Keratinocyte (primary cell): ENCODE data around the gene FCRLB. TPM values are rescaled to one million over a fixed set of nuclear protein-coding genes. Genes with fewer than 3 reads are reported as not detected.

ENCODE experiments used
- DNase-seq: peaks from one replicate; pipeline ENCODE4 v3.0.0-alpha.2; 2011; ENCODE audit warnings: low read depth, missing footprints, low spot score
- FAIRE-seq: peaks from 2 replicates; lab custom pipeline; 2011; peaks lifted over from hg19 to GRCh38; lab: Jason Lieb, UNC
- H2AFZ ChIP-seq: 2 replicates; pipeline ENCODE4 v1.6.0; 2012; ENCODE audit warnings: low read length, control low read depth, inconsistent platforms; ENCODE audit not compliant: control insufficient read depth
- H3K27ac ChIP-seq: 2 replicates; pipeline ENCODE4 v1.5.1; 2011; ENCODE audit warnings: low read length; ENCODE audit not compliant: control insufficient read depth, insufficient read depth
- H3K27me3 ChIP-seq: 3 replicates; pipeline ENCODE4 v1.6.0; 2011; ENCODE audit warnings: low read length; ENCODE audit not compliant: control insufficient read depth, insufficient read depth; ENCODE audit errors: extremely low read depth
- H3K36me3 ChIP-seq, 2 experiments: 2 replicates in 1 of 2; 3 replicates in 1 of 2; pipeline ENCODE4 v1.5.1; 2011; ENCODE audit warnings: low read length in 2 of 2, mild to moderate bottlenecking in 1 of 2; ENCODE audit not compliant: control insufficient read depth in 2 of 2, insufficient read depth in 2 of 2; ENCODE audit errors: extremely low read depth in 1 of 2
- H3K4me1 ChIP-seq: 3 replicates; pipeline ENCODE4 v1.5.1; 2011; ENCODE audit warnings: low read length; ENCODE audit not compliant: control insufficient read depth, insufficient read depth; ENCODE audit errors: extremely low read depth
- H3K4me2 ChIP-seq: 3 replicates; pipeline ENCODE4 v1.6.0; 2011; ENCODE audit warnings: low read depth, low read length; ENCODE audit not compliant: control insufficient read depth, insufficient read depth; ENCODE audit errors: extremely low read depth
- H3K4me3 ChIP-seq, 3 experiments: fragments of 200-600 bp in 1 of 3; sonication (generic) in 1 of 3; 2 replicates in 2 of 3; 3 replicates in 1 of 3; pipeline ENCODE4 v1.5.1; 2011 to 2016; ENCODE audit warnings: low read length in 3 of 3, mild to moderate bottlenecking in 3 of 3, control low read depth in 2 of 3, inconsistent platforms in 1 of 3, low read depth in 1 of 3, mixed read lengths in 1 of 3, mixed run types in 1 of 3, moderate library complexity in 1 of 3; ENCODE audit not compliant: control insufficient read depth in 2 of 3, insufficient read depth in 2 of 3; ENCODE audit errors: extremely low read depth in 1 of 3
- H3K79me2 ChIP-seq: 2 replicates; pipeline ENCODE4 v1.6.0; 2012; ENCODE audit warnings: low read length; ENCODE audit not compliant: control insufficient read depth, insufficient read depth
- H3K9ac ChIP-seq: 3 replicates; pipeline ENCODE4 v1.6.0; 2011; ENCODE audit warnings: low read length; ENCODE audit not compliant: control insufficient read depth, insufficient read depth; ENCODE audit errors: extremely low read depth
- H3K9me1 ChIP-seq: 3 replicates; pipeline ENCODE4 v1.6.0; 2011; ENCODE audit warnings: low read length; ENCODE audit not compliant: control insufficient read depth, insufficient read depth; ENCODE audit errors: extremely low read depth
- H3K9me3 ChIP-seq: 2 replicates; pipeline ENCODE4 v1.5.1; 2012; ENCODE audit warnings: low read depth, low read length; ENCODE audit not compliant: control insufficient read depth
- H4K20me1 ChIP-seq: 3 replicates; pipeline ENCODE4 v1.6.0; 2011; ENCODE audit warnings: low read length; ENCODE audit not compliant: control insufficient read depth, insufficient read depth; ENCODE audit errors: extremely low read depth
- CTCF ChIP-seq, 3 experiments: IDR thresholded peaks in 1 of 3; conservative IDR thresholded peaks in 1 of 3; optimal IDR thresholded peaks in 1 of 3; 2 replicates in 2 of 3; 3 replicates in 1 of 3; pipeline versions ENCODE3 to v1.5.1; 2011; ENCODE audit warnings: low read length in 3 of 3, mild to moderate bottlenecking in 3 of 3, moderate library complexity in 2 of 3, control low read depth in 1 of 3, inconsistent platforms in 1 of 3; ENCODE audit not compliant: insufficient read depth in 2 of 3; ENCODE audit errors: extremely low read depth in 1 of 3
- EZH2 ChIP-seq: IDR thresholded peaks from one replicate; pipeline ENCODE4 v1.6.1; 2012; ENCODE audit warnings: inconsistent platforms, mild to moderate bottlenecking, low read length, moderate library complexity
- dilution Hi-C: fragments of 300-500 bp; cut with MboI; formaldehyde crosslinking; loops from one replicate; pipeline ENCODE4 v1.7.0; 2020; ENCODE audit warnings: low sequenced_read_pairs; ENCODE audit not compliant: extremely low pct_ligation_motif_present
- polyA plus RNA-seq, 5 experiments: library from polyadenylated mRNA; depleted of rRNA in 3 of 5; stranded (reverse) in 3 of 5; stranded (forward) in 1 of 5; unstranded in 1 of 5; fragments of >200 nt; gene quantifications; 1 replicate in 1 of 5; 2 replicates in 3 of 5; 3 replicates in 1 of 5; pipeline versions ENCODE4 v1.2.1 to v1.2.3, GENCODE V29; 2011 to 2012; ENCODE audit warnings: missing spikeins in 2 of 5, low read depth in 1 of 5, low replicate concordance in 1 of 5

Gene FCRLB
- polyA plus RNA-seq, 1 donor (not counting 4 experiments of a cell fraction or from before 2014, with no cell fraction given), result 0.52 TPM

- H3K27me3 ChIP-seq, result no peaks in the 10 kb centered on the region
- no peak overlapping the region for H3K9ac ChIP-seq
- peak overlapping the region; percentile 83 for H3K27ac ChIP-seq
- H3K79me2 ChIP-seq, result no peaks in the 10 kb centered on the region
- dilution Hi-C loops, result no loop called here
- FAIRE-seq (peak; percentile 67), DNase-seq (no peak)
- peak overlapping the region; percentile 54 for H3K4me2 ChIP-seq
- H3K36me3 ChIP-seq, result no peaks in the 10 kb centered on the region
- no peaks in the 10 kb centered on the region for H3K9me3 ChIP-seq
- H3K9me1 ChIP-seq, result no peaks in the 10 kb centered on the region
- TF ChIP-seq EZH2, result no peak
- TF ChIP-seq CTCF (optimal IDR thresholded peaks at IDR 0.05 in 1 of 3, IDR thresholded peaks at IDR 0.05 in 1 of 3, conservative IDR thresholded peaks at IDR 0.05 in 1 of 3; ENCODE audit: extremely low read depth in 1 of 3, insufficient read depth in 2 of 3, low read length in 3 of 3), result no peak
- H3K4me1 ChIP-seq, result peaks cover 62% of the 10 kb centered on the region
- H4K20me1 ChIP-seq, result no peaks in the 10 kb centered on the region
- peak overlapping the region; percentile 25 for H2AFZ ChIP-seq
- H3K4me3 ChIP-seq, result no peak overlapping the region
Measured at GRCh38 chr1:161730050-161730564, 8.8 kb downstream of the FCRLB start.

- no peak overlapping the region for H3K27ac ChIP-seq
Measured at GRCh38 chr1:161731241-161731640, 9.9 kb downstream of the FCRLB start.

More at GRCh38 chr1:161731241-161731640, 9.9 kb downstream of the FCRLB start:
- Histone ChIP-seq H3K36me3 (no peaks in the 10 kb centered on the region), H3K9me1 (no peaks in the 10 kb centered on the region), H3K79me2 (no peaks in the 10 kb centered on the region), H3K4me3 (no peak overlapping the region), H3K4me2 (no peak overlapping the region), H3K27me3 (no peaks in the 10 kb centered on the region), H3K4me1 (peaks cover 67% of the 10 kb centered on the region), H3K9me3 (no peaks in the 10 kb centered on the region), H4K20me1 (no peaks in the 10 kb centered on the region), H2AFZ (no peak overlapping the region), H3K9ac (no peak overlapping the region)
- dilution Hi-C loops, result no loop called here
- FAIRE-seq (no peak), DNase-seq (no peak)
- TF ChIP-seq EZH2 (no peak), CTCF (optimal IDR thresholded peaks at IDR 0.05 in 1 of 3, IDR thresholded peaks at IDR 0.05 in 1 of 3, conservative IDR thresholded peaks at IDR 0.05 in 1 of 3; ENCODE audit: extremely low read depth in 1 of 3, insufficient read depth in 2 of 3, low read length in 3 of 3) (no peak)
